NCI-H2107 (cell line): ENCODE results near the gene LIN54.
A peak's percentile ranks its signal among the peaks of the same experiment; 100 is the strongest.
"Not testable (repeated sequence)": the region's sequence is repeated elsewhere in the genome, so short reads cannot be mapped to it uniquely, and the experiment has no call there.

Source experiments
- DNase-seq: peaks from one replicate; lab custom pipeline; 2025; lab: John Stamatoyannopoulos, UW

LIN54 gene

DNA sequence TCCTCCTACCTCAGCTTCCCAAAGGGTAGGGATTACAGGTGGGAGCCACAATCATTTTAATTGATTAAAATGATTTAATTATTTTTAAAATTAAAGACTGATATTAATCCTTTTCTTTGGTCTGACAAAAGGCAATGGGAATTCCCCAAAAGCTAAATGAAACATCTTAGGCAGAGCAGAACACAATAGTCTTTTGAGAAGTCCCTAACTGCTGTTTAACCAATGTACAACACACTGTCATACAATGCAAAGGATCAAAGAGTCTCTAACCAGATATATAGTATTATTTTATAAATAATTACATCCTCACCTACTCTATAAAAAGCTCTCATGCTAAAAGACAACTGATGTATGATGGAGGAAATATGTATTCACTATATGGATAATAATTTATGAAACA is 63.1 kb downstream of the LIN54 start:
- DNase-seq, result no peak

DNA sequence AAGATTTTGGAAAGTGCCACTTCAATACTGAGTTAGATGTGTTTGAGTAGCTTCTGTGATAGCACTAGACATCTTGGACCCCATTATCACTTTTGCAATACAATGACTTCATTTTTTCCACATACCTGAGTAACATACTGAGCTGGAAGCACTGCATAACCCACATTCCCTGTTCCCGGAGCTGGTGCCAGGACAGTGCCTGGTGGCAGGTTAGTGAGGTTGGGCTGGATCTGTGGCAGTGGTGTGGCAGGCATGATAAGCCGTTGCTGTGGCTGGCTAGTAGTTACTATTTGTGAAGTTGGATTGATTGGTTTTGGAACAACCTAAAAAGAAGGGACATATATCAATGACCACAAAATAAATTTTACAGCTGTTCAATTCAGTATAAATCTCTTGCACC is 71.2 kb downstream of the LIN54 start:
- no peak for DNase-seq

DNA sequence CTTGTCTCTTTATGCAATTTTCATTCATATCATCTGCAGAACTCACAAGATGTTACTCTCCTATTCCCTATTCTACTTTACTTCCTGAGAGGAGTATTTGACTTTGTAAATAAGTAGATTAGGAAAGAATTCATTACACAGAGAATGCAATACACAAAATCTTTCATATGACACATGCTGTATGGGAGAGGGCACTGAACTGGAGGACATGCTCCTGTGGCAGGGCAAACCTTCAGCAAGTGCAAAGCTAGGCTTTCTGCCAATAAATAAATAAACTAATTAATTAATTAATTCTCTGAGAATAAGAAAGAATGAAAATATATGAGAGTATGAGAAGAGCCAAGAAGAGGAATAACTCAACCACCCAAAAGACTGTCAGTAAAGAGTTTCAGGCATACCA is 76.2 kb downstream of the LIN54 start:
- DNase-seq, result no peak

DNA sequence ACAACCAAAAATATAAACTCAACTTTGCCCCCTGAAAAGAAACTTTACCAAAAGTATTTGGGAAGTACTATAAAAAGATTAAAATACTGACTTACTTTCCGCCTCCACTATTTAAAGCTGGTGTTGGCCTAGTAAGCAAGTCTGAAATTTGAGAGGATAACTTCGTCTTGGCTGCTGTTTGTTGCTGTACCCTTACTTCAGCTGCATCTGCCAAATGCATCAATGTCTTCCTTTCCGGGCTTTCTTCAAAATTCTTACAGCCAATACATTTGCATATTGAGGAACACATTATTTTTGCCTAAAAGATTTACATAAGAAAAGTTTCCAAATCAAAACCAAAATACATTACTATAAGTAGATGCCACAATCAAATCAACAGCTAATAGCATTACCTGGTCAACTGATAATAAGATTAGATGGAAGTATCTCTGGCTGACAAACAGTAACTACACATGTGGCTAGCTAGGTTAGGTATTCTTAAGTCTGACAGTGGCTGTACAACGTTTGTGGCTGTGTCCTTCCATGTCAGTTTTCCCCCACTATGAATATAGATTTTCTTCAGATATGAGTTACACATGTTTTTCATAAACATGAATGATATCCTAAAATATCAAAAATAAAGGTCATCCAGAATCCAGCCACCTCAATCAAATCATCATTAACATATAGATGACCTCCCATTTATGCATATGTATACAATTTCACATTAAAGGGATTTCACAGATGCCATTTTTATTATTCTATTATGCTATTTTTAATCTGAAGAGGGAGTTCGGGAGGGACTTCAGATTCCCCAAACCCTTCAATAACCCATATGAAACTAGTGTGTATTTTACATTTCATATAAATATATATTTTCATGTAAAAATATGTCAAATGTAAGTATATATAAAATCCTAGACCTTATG is 79.5 kb downstream of the LIN54 start:
- no peak for DNase-seq

DNA sequence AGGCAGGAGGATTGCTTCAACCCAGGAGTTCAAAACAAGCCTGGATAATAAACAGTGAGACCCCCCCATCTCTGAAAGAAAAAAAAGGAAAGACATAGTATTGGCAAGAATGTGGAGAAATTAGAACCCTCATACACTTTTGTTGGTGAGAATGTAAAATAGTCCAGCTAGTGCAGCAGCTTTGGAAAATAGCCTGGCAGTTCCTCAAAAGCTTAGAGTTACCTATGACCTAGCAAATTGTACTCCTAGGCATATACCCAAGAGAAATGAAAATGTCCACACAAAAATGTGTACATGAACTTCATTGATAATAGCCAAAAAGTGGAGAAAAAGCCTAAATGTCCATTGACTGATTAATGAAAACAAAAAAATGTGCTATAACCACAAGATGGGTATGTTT is 88.8 kb downstream of the LIN54 start:
- DNase-seq, result no peak

DNA sequence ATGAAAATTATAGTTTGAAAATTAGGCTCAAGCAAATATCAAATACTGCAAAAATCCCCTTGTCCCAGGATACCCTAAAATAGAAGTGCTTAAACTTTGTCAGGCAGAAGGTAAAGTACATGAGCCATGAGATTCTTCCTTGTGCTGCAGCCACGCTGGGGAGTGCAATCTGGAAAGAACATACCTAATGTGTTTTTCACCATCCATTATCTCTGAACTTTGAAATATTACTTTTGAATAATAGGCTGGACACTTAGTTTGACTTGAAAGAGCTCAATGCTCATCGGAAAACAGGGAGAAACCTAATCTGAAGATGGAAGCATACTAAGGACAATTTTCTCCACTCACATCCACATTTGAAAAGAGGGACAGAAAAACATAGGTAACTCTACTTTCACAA is 91.2 kb downstream of the LIN54 start:
- DNase-seq, result no peak

DNA sequence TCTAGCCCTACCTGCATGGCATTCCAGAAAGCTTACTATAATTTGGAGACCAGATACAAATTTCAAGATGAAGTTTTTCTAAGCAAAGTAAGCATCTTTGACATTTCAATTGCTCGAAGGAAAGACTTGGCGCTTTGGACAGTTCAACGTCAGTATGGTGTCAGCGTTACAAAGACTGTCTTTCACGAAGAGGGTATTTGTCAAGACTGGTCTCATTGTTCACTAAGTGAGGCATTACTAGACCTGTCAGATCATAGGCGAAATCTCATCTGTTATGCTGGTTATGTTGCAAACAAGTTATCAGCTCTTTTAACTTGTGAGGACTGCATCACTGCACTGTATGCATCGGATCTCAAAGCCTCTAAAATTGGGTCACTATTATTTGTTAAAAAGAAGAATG is 92.5 kb downstream of the LIN54 start:
- DNase-seq, result no peak

DNA sequence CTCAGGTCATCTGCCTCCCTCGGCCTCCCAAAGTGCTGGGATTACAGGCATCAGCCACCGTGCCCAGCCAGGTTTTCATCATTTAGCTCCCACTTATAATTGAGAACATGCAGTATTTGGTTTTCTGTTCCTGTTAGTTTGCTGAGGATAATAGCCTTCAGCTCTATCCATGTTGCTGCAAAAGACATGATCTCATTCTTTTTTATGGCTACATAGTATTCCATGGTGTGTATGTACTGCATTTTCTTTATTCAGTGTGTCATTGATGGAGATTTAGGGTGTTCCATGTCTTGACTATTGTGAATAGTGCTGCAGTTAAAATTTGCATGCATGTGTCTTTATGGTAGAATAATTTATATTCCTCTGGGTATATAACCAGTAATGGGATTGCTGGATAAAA is 96.7 kb downstream of the LIN54 start:
- DNase-seq, result not testable (repeated sequence)

DNA sequence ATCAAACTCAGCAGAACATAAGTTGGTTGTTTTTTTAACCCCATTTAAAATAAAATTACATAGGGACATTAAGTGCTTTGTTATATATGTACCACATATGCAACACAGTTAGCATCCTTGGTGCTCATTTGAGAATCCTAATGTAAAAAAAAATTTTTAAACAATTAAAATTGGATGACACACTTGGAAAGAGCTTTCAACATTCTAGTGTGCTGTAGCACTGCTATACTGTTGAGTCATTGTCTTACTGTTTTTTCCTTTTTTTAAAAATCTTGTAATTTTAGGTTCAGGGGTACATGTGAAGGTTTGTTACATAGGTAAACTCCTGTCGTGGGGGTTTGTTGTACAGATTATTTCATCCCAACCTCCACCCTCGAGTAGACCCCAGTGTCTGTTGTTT is 97.3 kb downstream of the LIN54 start:
- DNase-seq, result no peak

DNA sequence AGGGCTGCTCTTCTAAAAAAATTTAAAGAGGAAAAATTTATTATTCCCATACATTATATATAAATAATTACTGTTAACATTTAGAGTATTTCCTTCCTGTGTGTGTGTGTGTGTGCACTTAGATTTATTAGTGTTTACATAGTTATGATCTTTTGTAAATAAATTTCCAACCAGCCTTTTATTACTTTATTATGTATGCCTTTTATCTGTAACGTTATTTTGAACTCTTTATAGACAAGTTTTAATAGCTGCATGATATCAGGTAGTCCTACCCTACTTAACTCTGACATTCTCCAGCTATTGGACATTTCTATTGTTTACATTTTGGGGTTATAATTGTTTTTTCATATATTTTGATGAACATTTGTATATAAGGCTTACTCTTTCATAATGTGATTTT is 101.3 kb downstream of the LIN54 start:
- no peak for DNase-seq

DNA sequence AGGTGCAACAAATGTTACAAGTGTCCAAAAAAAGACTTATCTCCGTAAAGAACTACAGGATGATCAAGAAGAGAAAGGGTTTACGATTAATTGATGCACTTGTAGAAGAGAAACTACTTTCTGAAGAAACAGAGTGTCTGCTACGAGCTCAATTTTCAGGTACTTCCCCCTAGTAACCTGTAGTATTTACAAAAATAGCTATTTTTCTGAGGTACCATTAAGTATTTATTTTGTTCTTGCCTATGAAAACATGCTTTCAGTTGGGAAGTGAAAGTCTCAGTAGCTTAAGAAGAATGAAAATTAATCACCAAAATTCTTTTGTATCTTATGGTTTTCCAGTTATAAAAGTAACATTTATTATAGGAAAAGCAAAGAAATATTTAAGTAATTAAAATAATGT is 104.2 kb downstream of the LIN54 start:
- no peak for DNase-seq

DNA sequence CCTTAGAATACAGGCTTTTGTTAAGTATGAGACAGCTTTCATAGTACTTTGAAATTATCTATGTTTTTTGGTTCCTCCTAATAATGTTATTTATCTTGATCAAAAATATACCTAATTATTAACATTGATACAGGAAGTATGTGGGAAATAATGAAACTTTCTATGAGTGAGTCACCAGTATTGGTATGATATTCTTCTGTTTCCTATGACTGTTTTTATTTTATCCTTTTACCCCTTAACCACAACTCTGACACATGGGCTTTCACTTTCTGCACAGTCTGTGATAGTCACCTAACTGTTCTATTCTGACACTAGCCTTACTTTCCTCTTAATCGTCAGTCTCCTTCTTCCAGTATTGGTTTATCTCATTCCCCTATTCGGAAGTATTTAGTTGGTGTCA is 105.4 kb downstream of the LIN54 start:
- DNase-seq, result no peak

DNA sequence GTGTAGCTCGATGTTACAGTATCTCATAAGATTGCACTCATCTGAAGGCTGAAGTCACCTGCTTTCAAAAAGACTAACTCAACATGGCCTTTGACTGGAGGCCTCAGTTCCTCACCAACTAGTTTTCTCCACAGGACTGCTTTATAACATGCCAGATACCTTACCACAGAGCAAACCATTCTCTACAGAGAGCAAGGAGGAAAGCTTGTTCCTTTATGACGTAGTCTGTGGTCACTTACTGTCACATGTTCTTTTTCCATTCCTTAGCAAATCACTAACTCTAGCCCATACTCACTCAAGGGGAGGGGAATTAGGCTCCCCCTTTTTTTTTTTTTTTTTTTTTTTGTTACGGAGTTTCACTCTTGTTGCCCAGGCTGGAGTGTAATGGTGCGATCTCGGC is 106.9 kb downstream of the LIN54 start:
- DNase-seq, result no peak

DNA sequence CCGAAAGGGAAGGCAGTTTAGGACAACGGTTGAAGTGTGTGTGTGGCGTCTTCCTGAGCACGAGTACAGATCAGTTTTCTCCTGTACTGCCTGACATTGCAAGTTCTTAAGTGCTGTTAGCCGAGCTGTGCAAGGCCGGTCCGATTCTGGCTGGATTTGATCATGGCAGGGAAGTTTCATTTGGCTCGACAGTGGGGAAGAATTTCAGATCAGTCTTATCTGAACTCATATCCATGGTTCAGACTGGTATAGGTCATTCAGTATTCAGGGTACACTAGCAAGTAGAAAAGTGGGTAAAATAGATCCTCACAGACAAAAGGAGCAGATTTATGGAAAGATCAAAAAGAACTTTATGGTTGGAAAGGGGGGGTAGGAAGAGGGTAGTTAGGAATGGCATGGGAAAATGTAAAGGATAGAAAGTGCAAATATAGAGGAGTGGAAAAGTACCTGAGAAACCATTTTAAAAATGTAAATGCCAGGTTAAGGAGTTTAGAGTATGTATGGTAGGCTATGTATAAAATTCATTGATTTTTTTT is 109.4 kb downstream of the LIN54 start:
- DNase-seq, result peak; percentile 39

DNA sequence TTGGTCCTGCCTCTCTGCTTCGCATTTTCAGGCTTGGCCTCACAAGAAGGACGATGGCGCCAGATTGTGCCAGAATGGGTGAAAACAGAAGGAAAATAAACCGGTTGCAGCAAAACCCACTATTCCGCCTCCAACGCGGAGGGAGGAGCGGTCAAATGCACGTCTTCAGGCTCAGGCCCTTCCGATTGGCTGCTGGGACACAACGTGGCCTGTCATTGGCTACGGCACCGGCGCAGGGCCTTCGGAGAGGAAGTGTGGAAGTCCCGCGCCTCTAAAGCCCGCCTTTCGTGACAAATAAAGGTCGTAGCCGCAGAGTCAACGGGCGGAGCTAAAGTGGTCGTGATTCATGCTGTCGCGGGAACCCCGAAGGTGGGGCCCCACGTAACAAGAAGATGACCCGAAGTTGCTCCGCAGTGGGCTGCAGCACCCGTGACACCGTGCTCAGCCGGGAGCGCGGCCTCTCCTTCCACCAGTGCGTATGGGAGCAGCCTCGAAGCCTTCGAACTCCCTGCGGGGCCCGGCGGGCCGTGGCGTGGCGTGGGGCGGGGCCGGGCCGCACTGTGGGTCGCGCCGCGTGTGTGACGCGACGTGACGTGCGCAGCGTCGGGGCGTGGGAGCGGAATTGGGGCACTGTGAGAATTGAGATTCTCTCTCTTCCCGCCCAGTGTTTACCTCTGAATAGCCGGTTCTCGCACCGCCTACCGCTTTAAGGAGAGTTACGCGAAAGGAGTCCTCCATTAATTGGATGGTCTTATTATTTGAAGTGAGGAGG is 110.0 kb downstream of the LIN54 start, which contains the start of gene THAP9:
TSS of gene THAP9 (plus strand) at position 325 of the 772 bp plus-strand sequence. CDS start at position 393, 68 bp downstream.
- DNase-seq, result peak; percentile 86

DNA sequence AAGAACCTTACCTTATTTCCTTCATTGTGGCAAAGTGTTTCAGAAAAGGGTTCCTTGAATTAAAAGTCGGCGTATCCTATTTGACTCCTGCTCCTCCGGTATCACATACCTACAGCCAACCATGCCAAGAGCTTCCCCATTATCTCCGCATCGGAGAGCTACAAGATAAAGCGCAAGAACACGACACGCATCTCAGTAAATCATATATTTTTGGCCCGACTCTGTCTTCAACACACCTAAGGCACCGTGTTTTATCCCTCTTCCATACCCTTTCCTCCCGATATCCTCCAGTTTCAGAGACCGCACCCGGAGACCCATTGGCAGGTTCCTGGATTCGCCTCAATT is 110.6 kb downstream of the LIN54 start:
- DNase-seq, result no peak

DNA sequence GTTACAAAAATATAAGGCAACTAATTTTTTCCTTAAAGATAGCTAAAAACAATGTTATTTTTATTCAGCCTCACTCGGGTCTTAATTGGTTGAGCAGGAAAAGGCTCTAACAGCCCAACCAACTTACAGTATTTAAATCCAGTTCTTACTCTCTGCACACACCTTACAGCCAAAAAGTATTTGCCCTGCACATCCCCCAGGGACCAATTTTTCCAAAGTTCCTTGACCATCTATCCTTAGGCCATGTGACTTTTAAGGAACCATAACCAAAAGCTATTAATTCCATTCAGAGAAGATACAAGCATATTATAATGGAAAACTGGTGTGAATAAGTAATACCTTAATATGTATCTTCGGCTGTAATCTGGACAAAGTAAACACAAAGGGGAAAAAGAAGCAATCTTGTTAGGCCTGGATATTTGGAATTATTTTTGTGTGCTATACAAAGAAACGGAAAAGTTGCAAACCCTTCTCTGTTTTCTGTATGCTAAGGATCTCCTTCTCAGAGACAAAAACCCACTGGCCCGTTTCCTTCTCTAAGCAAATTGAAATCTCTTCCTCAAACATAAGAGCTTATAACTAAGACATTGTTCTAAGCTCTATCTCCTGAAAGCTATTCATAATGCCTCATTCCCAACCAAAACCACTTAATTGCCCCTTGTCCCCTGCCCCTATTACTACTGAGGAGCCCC is 111.1 kb downstream of the LIN54 start:
- DNase-seq, result no peak

DNA sequence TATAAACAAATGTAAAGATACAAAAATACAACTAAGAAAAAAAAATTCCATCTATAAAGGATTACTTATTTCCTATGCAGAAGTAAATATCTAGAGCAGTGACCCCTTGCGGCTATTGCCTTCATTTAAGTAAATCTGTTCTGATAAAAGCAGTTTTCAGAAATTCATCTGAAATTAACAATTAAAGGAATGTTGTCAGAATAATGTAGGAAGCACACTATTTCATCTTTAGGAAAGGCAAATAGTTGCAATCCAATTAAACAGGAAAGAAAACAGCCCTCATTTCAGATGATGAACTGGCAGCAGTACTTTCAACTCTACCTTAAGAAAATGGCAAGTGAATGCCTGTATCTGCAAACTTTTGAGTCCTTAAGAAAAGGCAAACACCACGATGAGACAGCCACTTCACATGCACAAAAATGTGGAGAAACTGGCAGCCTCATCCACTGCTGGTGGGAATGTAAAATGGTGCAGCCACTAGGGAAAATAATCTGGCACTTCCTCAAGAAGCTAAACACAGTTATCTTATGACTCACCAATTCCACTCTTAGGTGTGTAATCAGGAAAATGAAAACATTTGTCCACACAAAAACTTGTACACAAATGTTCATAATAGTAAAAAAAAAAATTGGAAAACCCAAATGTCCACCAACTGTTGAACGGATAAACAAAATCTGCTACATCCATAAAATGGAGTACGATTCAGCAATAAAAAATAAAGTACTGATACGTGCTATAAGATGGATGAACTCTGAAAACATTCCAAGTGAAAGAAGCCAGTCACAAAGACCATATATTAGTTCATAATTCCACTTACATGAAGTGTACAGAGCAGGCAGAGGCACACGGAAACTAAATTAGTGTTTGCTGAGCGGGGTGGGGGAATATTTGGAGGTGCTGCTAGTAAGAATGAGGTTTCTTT is 112.0 kb downstream of the LIN54 start:
- DNase-seq, result no peak

DNA sequence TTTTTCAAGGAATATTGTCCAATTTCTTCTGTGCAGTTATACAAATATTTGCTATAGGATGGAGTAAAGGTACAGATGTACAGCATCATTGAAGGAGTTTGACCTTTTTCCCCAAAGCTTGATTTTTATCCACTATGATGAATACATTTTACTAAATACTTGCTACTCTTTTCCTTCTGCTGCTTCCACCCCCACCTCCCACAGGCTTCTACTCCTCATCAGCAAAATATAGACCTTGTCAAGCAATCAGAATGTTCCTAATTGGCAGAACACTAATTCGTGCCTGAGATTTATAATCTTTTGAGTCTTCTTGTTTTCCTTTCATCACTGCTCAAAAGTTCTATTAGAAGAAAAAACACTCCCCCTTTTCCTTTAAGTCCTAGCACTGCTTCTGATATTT is 113.9 kb downstream of the LIN54 start:
- DNase-seq, result no peak

DNA sequence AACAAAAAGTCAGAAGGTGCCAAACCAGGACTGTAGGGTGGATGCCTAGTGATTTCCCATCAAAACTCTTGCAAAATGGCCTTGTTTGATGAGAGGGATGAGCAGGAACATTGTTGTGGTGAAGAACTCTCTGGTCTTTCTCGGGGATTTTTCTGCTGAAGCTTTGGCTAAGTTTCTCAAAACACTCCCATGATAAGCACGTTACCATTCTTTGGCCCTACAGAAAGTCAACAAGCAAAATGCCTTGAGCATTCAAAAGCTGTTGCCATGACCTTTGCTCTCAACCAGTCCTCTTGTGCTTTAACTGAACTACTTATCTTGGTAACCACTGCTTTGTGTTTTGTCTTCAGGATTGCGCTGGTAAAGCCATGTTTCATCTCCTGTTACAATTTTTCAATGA is 116.7 kb downstream of the LIN54 start:
- no peak for DNase-seq

DNA sequence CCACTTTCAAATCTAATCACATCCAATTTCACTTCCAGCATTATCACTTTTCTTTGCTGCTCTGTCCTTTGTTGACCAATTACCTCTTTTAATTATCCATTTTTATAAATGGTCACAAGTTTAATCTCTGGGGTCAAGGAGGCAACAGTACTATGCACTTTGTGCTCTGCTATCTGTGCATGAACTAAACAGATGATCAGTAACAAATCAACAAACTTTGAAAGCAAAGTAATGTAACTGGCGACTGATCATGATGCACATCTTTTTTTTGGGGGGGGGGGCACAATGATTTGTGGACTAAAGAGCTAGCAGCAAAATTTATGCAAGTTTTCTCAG is 118.2 kb downstream of the LIN54 start:
- DNase-seq, result no peak
